ENCODE measurements around the gene GRSF1. TPM values are rescaled to one million over a fixed set of nuclear protein-coding genes. Genes with fewer than 3 reads are reported as not detected.

GRSF1 gene
- total RNA-seq, 1 experiment from 2014 or later = 69.3 TPM

DNA sequence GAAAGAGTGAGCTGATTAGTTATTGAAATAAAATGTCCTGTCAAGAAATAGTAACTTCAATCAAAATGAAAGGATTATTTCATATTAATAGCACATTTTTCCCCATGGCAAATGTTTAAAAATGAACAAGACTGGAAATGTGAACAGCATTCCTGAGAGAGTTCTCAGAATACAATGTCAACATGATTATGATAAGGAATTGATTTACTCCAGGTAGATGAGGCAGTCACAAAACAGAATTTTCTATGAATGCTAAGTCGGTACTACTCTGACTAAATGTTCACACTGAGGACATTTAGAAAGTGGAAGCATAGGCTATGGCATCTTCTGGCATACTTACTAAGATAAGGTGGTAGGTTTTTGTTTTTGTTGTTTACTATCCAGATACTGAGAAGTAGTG, 19.4 kb upstream of the GRSF1 start:
- Mint-ChIP-seq H3K9me3 (ENCODE audit: unreplicated experiment) (no peaks in the 10 kb centered on the region), H3K27me3 (ENCODE audit: insufficient read depth, unreplicated experiment) (no peaks in the 10 kb centered on the region), H3K27ac (ENCODE audit: low read depth, unreplicated experiment) (no peak overlapping the region), H3K4me1 (ENCODE audit: insufficient read depth, unreplicated experiment) (no peaks in the 10 kb centered on the region), H3K36me3 (ENCODE audit: insufficient read depth, unreplicated experiment) (no peaks in the 10 kb centered on the region), H3K4me3 (ENCODE audit: unreplicated experiment) (no peak overlapping the region)
- DNase-seq (ENCODE audit: unreplicated experiment) = no peak
- TF ChIP-seq, protein P1, sequence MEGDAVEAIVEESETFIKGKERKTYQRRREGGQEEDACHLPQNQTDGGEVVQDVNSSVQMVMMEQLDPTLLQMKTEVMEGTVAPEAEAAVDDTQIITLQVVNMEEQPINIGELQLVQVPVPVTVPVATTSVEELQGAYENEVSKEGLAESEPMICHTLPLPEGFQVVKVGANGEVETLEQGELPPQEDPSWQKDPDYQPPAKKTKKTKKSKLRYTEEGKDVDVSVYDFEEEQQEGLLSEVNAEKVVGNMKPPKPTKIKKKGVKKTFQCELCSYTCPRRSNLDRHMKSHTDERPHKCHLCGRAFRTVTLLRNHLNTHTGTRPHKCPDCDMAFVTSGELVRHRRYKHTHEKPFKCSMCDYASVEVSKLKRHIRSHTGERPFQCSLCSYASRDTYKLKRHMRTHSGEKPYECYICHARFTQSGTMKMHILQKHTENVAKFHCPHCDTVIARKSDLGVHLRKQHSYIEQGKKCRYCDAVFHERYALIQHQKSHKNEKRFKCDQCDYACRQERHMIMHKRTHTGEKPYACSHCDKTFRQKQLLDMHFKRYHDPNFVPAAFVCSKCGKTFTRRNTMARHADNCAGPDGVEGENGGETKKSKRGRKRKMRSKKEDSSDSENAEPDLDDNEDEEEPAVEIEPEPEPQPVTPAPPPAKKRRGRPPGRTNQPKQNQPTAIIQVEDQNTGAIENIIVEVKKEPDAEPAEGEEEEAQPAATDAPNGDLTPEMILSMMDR (IDR thresholded peaks at IDR 0.05; ENCODE audit: unreplicated experiment) = no peak
- ChIA-PET POLR2A (no interaction called here), CTCF (no interaction called here)
- intact Hi-C loops (cut with micrococcal nuclease) = no loop called here
- BruUV-seq (replicated peaks) = no TSS peak

DNA sequence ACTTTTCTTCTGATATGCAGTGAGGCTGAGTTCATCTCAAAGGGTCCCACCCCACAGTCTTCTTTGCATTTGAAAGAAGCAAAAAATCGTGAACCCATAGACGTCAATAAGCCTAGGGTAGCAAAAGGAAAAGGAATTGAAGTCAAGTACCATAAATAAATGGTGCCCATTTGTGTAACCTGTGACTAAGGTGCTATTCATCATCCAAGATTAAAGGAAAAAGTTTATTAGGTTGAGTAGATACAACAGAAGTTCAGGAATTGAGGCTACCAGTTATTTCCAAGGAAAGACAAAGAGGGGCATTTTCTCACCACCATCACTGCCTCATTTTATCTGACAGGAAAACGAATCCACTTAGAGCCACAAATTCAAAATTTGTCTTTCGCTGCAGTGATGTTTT, 18.8 kb upstream of the GRSF1 start:
- TF ChIP-seq, protein P1 (IDR thresholded peaks at IDR 0.05; ENCODE audit: unreplicated experiment) = no peak
- Mint-ChIP-seq H3K9me3 (ENCODE audit: unreplicated experiment) (no peaks in the 10 kb centered on the region), H3K36me3 (ENCODE audit: insufficient read depth, unreplicated experiment) (no peaks in the 10 kb centered on the region), H3K27me3 (ENCODE audit: insufficient read depth, unreplicated experiment) (no peaks in the 10 kb centered on the region), H3K27ac (ENCODE audit: low read depth, unreplicated experiment) (no peak overlapping the region), H3K4me3 (ENCODE audit: unreplicated experiment) (no peak overlapping the region), H3K4me1 (ENCODE audit: insufficient read depth, unreplicated experiment) (no peaks in the 10 kb centered on the region)
- intact Hi-C loops (cut with micrococcal nuclease) = no loop called here
- no peak for DNase-seq (ENCODE audit: unreplicated experiment)
- ChIA-PET POLR2A (no interaction called here), CTCF (no interaction called here)
- no TSS peak for BruUV-seq (replicated peaks)

DNA sequence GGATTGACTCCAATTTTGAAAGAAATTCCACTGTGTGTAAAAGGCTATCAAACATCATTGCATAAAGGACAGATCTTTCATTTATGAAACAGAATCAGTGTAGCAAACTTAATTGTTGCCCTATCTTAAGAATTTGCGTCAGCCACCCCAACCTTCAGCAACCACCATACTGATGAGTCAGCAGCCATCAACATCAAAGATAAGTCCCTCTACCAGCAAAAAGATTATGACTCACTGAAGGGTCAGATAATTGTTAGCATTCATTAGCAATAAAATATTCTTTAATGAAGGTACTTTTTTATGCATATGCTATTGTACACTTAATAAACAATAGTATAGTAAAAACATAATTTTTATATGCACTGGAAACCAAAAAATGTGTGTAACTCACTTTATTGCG, 15.8 kb upstream of the GRSF1 start:
- no peaks in the 10 kb centered on the region for H3K9me3 Mint-ChIP-seq (ENCODE audit: unreplicated experiment)
- no peak overlapping the region for H3K4me3 Mint-ChIP-seq (ENCODE audit: unreplicated experiment)
- intact Hi-C loops (cut with micrococcal nuclease) = no loop called here
- no peaks in the 10 kb centered on the region for H3K36me3 Mint-ChIP-seq (ENCODE audit: insufficient read depth, unreplicated experiment)
- H3K27ac Mint-ChIP-seq (ENCODE audit: low read depth, unreplicated experiment) = no peak overlapping the region
- H3K27me3 Mint-ChIP-seq (ENCODE audit: insufficient read depth, unreplicated experiment) = no peaks in the 10 kb centered on the region
- TF ChIP-seq, protein P1 (IDR thresholded peaks at IDR 0.05; ENCODE audit: unreplicated experiment) = no peak
- POLR2A ChIA-PET = no interaction called here
- no peaks in the 10 kb centered on the region for H3K4me1 Mint-ChIP-seq (ENCODE audit: insufficient read depth, unreplicated experiment)
- CTCF ChIA-PET = no interaction called here
- no peak for DNase-seq (ENCODE audit: unreplicated experiment)
- BruUV-seq (replicated peaks) = no TSS peak

DNA sequence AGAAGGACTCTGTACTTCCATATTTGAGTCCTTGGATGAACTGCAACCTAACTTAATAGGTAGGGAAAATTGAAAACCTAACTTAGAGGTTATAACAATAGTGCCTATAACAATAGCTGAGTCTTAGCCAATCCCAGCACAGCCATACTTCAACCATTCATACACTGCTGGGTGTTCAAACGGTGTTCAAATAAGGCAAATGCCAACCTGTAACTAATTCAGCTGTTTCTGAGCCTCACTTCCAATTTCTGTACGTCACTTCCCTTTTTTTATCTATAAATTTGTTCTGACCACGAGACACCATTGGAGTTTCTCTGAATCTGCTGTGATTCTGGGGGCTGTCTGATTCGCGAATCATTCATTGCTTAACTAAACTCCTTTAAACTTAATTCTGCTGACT, 9.6 kb upstream of the GRSF1 start:
- H3K4me3 Mint-ChIP-seq (ENCODE audit: unreplicated experiment) = no peak overlapping the region
- no peaks in the 10 kb centered on the region for H3K9me3 Mint-ChIP-seq (ENCODE audit: unreplicated experiment)
- H3K27ac Mint-ChIP-seq (ENCODE audit: low read depth, unreplicated experiment) = no peak overlapping the region
- no peak for DNase-seq (ENCODE audit: unreplicated experiment)
- intact Hi-C loops (cut with micrococcal nuclease) = no loop called here
- ChIA-PET CTCF (no interaction called here), POLR2A (no interaction called here)
- TF ChIP-seq, protein P1 (IDR thresholded peaks at IDR 0.05; ENCODE audit: unreplicated experiment) = no peak
- no TSS peak for BruUV-seq (replicated peaks)
- H3K36me3 Mint-ChIP-seq (ENCODE audit: insufficient read depth, unreplicated experiment) = no peaks in the 10 kb centered on the region
- H3K4me1 Mint-ChIP-seq (ENCODE audit: insufficient read depth, unreplicated experiment) = no peaks in the 10 kb centered on the region
- no peaks in the 10 kb centered on the region for H3K27me3 Mint-ChIP-seq (ENCODE audit: insufficient read depth, unreplicated experiment)

All from MCF 10A (cell line).